A549 (cell line): ENCODE results near the gene MVB12B. TPM values are rescaled to one million over a fixed set of nuclear protein-coding genes. Genes with fewer than 3 reads are reported as not detected.

Experiments
- ATAC-seq, 2 experiments: fragments of 200-7000 bp in 1 of 2; fragments of >200 bp in 1 of 2; cut with Nextera tagmentation in 1 of 2; cut with Tn5 transposase in 1 of 2; 3 replicates each; pipeline versions ENCODE4 v1.8.0 to v1.9.1; 2018 to 2020; ENCODE audit warnings: mild to moderate bottlenecking in 1 of 2, moderate library complexity in 1 of 2
- CTCF ChIA-PET: fragments of 300-600 bp; sonication (Branson Sonifier 250); formaldehyde crosslinking; extraction: SDS; loops from one replicate; lab custom pipeline; 2021; ENCODE audit warnings: antibody characterized with exemption, inconsistent platforms; lab: Yijun Ruan, JAX
- POLR2A ChIA-PET: fragments of 350-600 bp; formaldehyde crosslinking; extraction: SDS; loops from one replicate; lab custom pipeline; 2021; ENCODE audit warnings: antibody characterized with exemption, inconsistent platforms; lab: Yijun Ruan, JAX
- DNase-seq, 2 experiments: peaks; one replicate each; pipeline versions ENCODE4 v3.0.0 to v3.0.0-alpha.2; 2011 to 2016; ENCODE audit warnings: low read depth in 1 of 2, low spot score in 1 of 2
- FAIRE-seq: peaks from 2 replicates; lab custom pipeline; 2011; peaks lifted over from hg19 to GRCh38; lab: Jason Lieb, UNC
- H3K27ac ChIP-seq, 2 experiments: fragments of >200 bp; sonication (Bioruptor Twin); formaldehyde crosslinking; 3 replicates each; pipeline ENCODE4 v1.5.1; 2016 to 2017
- H3K4me1 ChIP-seq: fragments of >200 bp; sonication (Bioruptor Twin); formaldehyde crosslinking; 3 replicates; pipeline ENCODE4 v1.6.1; 2016
- H3K4me2 ChIP-seq: fragments of >200 bp; sonication (Bioruptor Twin); formaldehyde crosslinking; 3 replicates; pipeline ENCODE4 v1.6.1; 2016
- H3K4me3 ChIP-seq: fragments of >200 bp; sonication (Bioruptor Twin); formaldehyde crosslinking; 3 replicates; pipeline ENCODE4 v1.5.1; 2016
- H3K9me3 ChIP-seq: fragments of >200 bp; sonication (Bioruptor Twin); formaldehyde crosslinking; 3 replicates; pipeline ENCODE4 v1.6.1; 2016
- CBX2 ChIP-seq: fragments of 200-600 bp; sonication (generic); IDR thresholded peaks from 2 replicates; pipeline ENCODE4 v1.6.1; 2016; ENCODE audit warnings: low read depth, mild to moderate bottlenecking, borderline replicate concordance
- CBX8 ChIP-seq: fragments of 200-600 bp; sonication (generic); IDR thresholded peaks from 2 replicates; pipeline ENCODE4 v1.6.1; 2016
- EP300 ChIP-seq, 2 experiments: fragments of >200 bp; sonication (Bioruptor Twin); formaldehyde crosslinking; IDR thresholded peaks; 2 replicates in 1 of 2; 3 replicates in 1 of 2; pipeline ENCODE4 v1.6.1; 2016 to 2017
- FOSB ChIP-seq: fragments of 250-450 bp; sonication (Bioruptor Pico); IDR thresholded peaks from 2 replicates; pipeline ENCODE4 v1.5.0; 2020; ENCODE audit warnings: mild to moderate bottlenecking, moderate library complexity
- FOSL2 ChIP-seq, 2 experiments: fragments of 450-650 bp in 1 of 2; fragments of >200 bp in 1 of 2; sonication (Bioruptor Twin) in 1 of 2; formaldehyde crosslinking; IDR thresholded peaks; 2 replicates each; pipeline versions ENCODE4 v1.5.0 to v1.6.1; 2016 to 2020; ENCODE audit warnings: mild to moderate bottlenecking in 1 of 2, moderate library complexity in 1 of 2
- FOXS1 ChIP-seq: fragments of 250-450 bp; sonication (Bioruptor Pico); IDR thresholded peaks from 2 replicates; pipeline ENCODE4 v1.5.0; 2020; ENCODE audit warnings: mild to moderate bottlenecking, moderate library complexity
- GATA3 ChIP-seq: IDR thresholded peaks from 2 replicates; pipeline ENCODE4 v1.6.1; 2012; ENCODE audit warnings: borderline replicate concordance
- HOXA7 ChIP-seq: fragments of 250-450 bp; sonication (Bioruptor Pico); IDR thresholded peaks from 2 replicates; pipeline ENCODE4 v1.5.0; 2020; ENCODE audit warnings: mild to moderate bottlenecking, moderate library complexity
- JUN ChIP-seq, 2 experiments: fragments of >200 bp; sonication (Bioruptor Twin); formaldehyde crosslinking; IDR thresholded peaks; 2 replicates in 1 of 2; 3 replicates in 1 of 2; pipeline ENCODE4 v1.6.1; 2016 to 2017
- NPAS2 ChIP-seq: fragments of 250-450 bp; sonication (Bioruptor Pico); IDR thresholded peaks from 2 replicates; pipeline ENCODE4 v1.8.0; 2022; ENCODE audit warnings: mild to moderate bottlenecking, moderate library complexity, borderline replicate concordance
- RAD21 ChIP-seq, 2 experiments: fragments of >200 bp in 1 of 2; sonication (Bioruptor Twin) in 1 of 2; formaldehyde crosslinking in 1 of 2; IDR thresholded peaks in 1 of 2; conservative IDR thresholded peaks in 1 of 2; 2 replicates in 1 of 2; 3 replicates in 1 of 2; pipeline ENCODE4 v1.6.1; 2012 to 2018; ENCODE audit warnings: inconsistent platforms in 1 of 2
- RCOR1 ChIP-seq: fragments of 150-350 bp; IDR thresholded peaks from 2 replicates; pipeline ENCODE4 v1.6.1; 2014; ENCODE audit warnings: antibody characterized with exemption, low read length, low read depth
- ZC3H11A ChIP-seq: fragments of 450-650 bp; IDR thresholded peaks from 2 replicates; pipeline ENCODE4 v1.6.1; 2014; ENCODE audit warnings: antibody characterized with exemption, mild to moderate bottlenecking
- WGBS: methylation state at CpG from one replicate; pipeline ENCODE4 v1.1.6; 2017; ENCODE audit errors: missing lambda C conversion rate; 5-methylcytosine and 5-hydroxymethylcytosine counted together
- polyA plus RNA-seq, 4 experiments: library from polyadenylated mRNA; depleted of rRNA in 3 of 4; stranded (reverse); fragments of >200 nt; fragmentation: RNase III in 1 of 4; extraction: RNeasy Plus Mini Kit Qiagen cat#74134 plus additional on column Dnase treatment in 1 of 4; gene quantifications; 2 replicates in 3 of 4; 3 replicates in 1 of 4; pipeline ENCODE4 v1.2.3, GENCODE V29; 2011 to 2017
- TF ChIP-seq, protein P1 (sequence below): fragments of 250-450 bp; sonication (Bioruptor Pico); IDR thresholded peaks from 2 replicates; pipeline ENCODE4 v1.5.0; 2021; ENCODE audit warnings: mild to moderate bottlenecking, moderate library complexity, borderline replicate concordance
- TF ChIP-seq, protein P2 (sequence below): fragments of 250-450 bp; sonication (Bioruptor Pico); IDR thresholded peaks from 2 replicates; pipeline ENCODE4 v1.5.0; 2020; ENCODE audit warnings: low read depth, mild to moderate bottlenecking, moderate library complexity
- TF ChIP-seq, protein P3 (sequence below): fragments of 150-350 bp; IDR thresholded peaks from 2 replicates; pipeline ENCODE4 v1.6.1; 2014; ENCODE audit warnings: low read depth, mild to moderate bottlenecking, low read length
- TF ChIP-seq, protein P4 (sequence below): fragments of 450-650 bp; IDR thresholded peaks from 2 replicates; pipeline ENCODE4 v1.6.1; 2014; ENCODE audit warnings: antibody characterized with exemption
- TF ChIP-seq, protein P5 (sequence below): IDR thresholded peaks from 2 replicates; pipeline ENCODE4 v1.6.1; 2012
- TF ChIP-seq, protein P6 (sequence below): IDR thresholded peaks from 2 replicates; pipeline ENCODE4 v1.6.1; 2012; ENCODE audit warnings: low read depth, borderline replicate concordance
- TF ChIP-seq, protein P7 (sequence below): fragments of >200 bp; sonication (Bioruptor Twin); formaldehyde crosslinking; IDR thresholded peaks from 3 replicates; pipeline ENCODE4 v1.6.1; 2016

MVB12B gene
- polyA plus RNA-seq, 2 of the 4 experiments (the other 2 are of a cell fraction), result 4.6 to 5.9 TPM

DNA sequence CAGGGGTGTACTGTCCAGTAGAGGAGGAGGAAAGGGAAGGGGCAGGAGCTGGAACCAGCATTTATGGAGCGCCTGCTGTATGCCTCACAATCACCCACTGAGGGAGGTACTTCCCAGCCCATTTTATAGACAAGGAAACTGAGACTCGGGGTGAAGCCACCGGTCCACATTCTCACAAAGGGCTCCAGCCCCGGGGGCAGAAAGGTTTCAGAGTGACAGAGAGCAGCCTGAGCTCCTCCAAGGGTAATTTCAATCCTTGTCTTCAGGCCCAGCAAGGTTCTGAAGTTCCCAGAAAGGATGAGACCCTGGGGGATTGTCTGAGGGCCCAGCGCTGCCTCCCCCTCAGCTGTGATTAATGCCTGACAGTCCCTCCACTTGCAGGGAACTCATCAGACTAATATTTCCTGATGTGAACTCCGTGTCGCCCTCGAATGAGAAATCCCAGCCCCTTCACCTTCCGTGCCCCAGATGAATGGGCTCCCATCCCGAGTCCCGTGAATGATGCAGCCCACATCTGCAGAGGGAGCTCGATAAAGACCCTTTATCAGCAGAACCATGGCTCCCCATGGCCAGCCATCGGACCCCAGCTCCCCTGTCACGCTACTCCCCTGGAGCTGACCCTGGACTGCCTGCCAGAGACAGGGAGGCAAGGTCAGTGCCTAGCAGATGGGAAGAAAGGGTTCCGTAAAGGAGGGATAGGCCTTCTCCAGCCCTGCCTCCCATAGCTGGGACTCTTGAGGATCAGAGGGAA is 32.1 kb upstream of the MVB12B start:
- H3K4me3 ChIP-seq, result no peak overlapping the region
- no peak for DNase-seq
- no peak overlapping the region for H3K27ac ChIP-seq
- TF ChIP-seq, protein P1, sequence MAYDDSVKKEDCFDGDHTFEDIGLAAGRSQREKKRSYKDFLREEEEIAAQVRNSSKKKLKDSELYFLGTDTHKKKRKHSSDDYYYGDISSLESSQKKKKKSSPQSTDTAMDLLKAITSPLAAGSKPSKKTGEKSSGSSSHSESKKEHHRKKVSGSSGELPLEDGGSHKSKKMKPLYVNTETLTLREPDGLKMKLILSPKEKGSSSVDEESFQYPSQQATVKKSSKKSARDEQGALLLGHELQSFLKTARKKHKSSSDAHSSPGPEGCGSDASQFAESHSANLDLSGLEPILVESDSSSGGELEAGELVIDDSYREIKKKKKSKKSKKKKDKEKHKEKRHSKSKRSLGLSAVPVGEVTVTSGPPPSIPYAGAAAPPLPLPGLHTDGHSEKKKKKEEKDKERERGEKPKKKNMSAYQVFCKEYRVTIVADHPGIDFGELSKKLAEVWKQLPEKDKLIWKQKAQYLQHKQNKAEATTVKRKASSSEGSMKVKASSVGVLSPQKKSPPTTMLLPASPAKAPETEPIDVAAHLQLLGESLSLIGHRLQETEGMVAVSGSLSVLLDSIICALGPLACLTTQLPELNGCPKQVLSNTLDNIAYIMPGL (CRISPR knock-in tag), result no peak
- TF ChIP-seq, protein P2, sequence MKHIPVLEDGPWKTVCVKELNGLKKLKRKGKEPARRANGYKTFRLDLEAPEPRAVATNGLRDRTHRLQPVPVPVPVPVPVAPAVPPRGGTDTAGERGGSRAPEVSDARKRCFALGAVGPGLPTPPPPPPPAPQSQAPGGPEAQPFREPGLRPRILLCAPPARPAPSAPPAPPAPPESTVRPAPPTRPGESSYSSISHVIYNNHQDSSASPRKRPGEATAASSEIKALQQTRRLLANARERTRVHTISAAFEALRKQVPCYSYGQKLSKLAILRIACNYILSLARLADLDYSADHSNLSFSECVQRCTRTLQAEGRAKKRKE, result no peak
- TF ChIP-seq, protein P3, sequence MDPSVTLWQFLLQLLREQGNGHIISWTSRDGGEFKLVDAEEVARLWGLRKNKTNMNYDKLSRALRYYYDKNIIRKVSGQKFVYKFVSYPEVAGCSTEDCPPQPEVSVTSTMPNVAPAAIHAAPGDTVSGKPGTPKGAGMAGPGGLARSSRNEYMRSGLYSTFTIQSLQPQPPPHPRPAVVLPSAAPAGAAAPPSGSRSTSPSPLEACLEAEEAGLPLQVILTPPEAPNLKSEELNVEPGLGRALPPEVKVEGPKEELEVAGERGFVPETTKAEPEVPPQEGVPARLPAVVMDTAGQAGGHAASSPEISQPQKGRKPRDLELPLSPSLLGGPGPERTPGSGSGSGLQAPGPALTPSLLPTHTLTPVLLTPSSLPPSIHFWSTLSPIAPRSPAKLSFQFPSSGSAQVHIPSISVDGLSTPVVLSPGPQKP, result no peak
- TF ChIP-seq CBX8, result no peak
- no peak for TF ChIP-seq FOSL2 (IDR thresholded peaks at IDR 0.05)
- no peak for TF ChIP-seq FOSL2 (CRISPR knock-in tag; IDR thresholded peaks at IDR 0.05)
- TF ChIP-seq, protein P4, sequence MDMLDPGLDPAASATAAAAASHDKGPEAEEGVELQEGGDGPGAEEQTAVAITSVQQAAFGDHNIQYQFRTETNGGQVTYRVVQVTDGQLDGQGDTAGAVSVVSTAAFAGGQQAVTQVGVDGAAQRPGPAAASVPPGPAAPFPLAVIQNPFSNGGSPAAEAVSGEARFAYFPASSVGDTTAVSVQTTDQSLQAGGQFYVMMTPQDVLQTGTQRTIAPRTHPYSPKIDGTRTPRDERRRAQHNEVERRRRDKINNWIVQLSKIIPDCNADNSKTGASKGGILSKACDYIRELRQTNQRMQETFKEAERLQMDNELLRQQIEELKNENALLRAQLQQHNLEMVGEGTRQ, result no peak
- TF ChIP-seq GATA3, result no peak
- no peak for TF ChIP-seq ZC3H11A
- TF ChIP-seq, protein P5, sequence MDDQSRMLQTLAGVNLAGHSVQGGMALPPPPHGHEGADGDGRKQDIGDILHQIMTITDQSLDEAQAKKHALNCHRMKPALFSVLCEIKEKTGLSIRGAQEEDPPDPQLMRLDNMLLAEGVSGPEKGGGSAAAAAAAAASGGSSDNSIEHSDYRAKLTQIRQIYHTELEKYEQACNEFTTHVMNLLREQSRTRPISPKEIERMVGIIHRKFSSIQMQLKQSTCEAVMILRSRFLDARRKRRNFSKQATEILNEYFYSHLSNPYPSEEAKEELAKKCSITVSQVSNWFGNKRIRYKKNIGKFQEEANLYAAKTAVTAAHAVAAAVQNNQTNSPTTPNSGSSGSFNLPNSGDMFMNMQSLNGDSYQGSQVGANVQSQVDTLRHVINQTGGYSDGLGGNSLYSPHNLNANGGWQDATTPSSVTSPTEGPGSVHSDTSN, result no peak
- TF ChIP-seq CBX2, result no peak
- TF ChIP-seq EP300 (IDR thresholded peaks at IDR 0.05), result no peak
- TF ChIP-seq FOSB, result no peak
- TF ChIP-seq FOXS1 (CRISPR knock-in tag), result no peak
- TF ChIP-seq HOXA7 (CRISPR knock-in tag), result no peak
- no peak for TF ChIP-seq JUN (IDR thresholded peaks at IDR 0.05)
- TF ChIP-seq RAD21 (conservative IDR thresholded peaks at IDR 0.05 in 1 of 2, IDR thresholded peaks at IDR 0.05 in 1 of 2), result no peak
- TF ChIP-seq, protein P6, sequence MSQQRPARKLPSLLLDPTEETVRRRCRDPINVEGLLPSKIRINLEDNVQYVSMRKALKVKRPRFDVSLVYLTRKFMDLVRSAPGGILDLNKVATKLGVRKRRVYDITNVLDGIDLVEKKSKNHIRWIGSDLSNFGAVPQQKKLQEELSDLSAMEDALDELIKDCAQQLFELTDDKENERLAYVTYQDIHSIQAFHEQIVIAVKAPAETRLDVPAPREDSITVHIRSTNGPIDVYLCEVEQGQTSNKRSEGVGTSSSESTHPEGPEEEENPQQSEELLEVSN, result no peak
- TF ChIP-seq NPAS2 (CRISPR knock-in tag), result no peak
- TF ChIP-seq RCOR1, result no peak
- TF ChIP-seq, protein P7, sequence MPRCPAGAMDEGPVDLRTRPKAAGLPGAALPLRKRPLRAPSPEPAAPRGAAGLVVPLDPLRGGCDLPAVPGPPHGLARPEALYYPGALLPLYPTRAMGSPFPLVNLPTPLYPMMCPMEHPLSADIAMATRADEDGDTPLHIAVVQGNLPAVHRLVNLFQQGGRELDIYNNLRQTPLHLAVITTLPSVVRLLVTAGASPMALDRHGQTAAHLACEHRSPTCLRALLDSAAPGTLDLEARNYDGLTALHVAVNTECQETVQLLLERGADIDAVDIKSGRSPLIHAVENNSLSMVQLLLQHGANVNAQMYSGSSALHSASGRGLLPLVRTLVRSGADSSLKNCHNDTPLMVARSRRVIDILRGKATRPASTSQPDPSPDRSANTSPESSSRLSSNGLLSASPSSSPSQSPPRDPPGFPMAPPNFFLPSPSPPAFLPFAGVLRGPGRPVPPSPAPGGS, result no peak
- TF ChIP-seq, all 56 proteins: peak for 0
- no peaks in the 10 kb centered on the region for H3K9me3 ChIP-seq
- no peak overlapping the region for H3K4me2 ChIP-seq
- WGBS, result 79% methylated on average over 9 of the region's 15 CpGs
- FAIRE-seq, result no peak
- H3K4me1 ChIP-seq, result no peaks in the 10 kb centered on the region
- POLR2A ChIA-PET, result no interaction called here
- ATAC-seq, result no peak
- CTCF ChIA-PET, result interaction anchor here (0.9 to 14.9 kb wide), 14 partner anchors 8 to 886 kb away, joined by 3 to 198 read pairs (median 5); no protein-coding TSS in a partner anchor
